PC-9 (cell line): ENCODE results near the gene SLX9. TPM values are rescaled to one million over a fixed set of nuclear protein-coding genes. Genes with fewer than 3 reads are reported as not detected.

Source experiments
- BruUV-seq: library from RNA; stranded (reverse); fragments of 400-500 nt; replicated peaks from 2 replicates; lab custom pipeline; 2021; lab: Mats Ljungman, UMichigan
- CTCF ChIA-PET: fragments of 300-600 bp; sonication (Branson Sonifier 250); formaldehyde crosslinking; loops from one replicate; lab custom pipeline; 2022; ENCODE audit warnings: antibody characterized with exemption; lab: Charles Lee
- POLR2A ChIA-PET: fragments of 300-600 bp; sonication (Branson Sonifier 250); formaldehyde crosslinking; loops from one replicate; lab custom pipeline; 2022; ENCODE audit warnings: antibody characterized with exemption; ENCODE audit not compliant: unreplicated experiment; lab: Charles Lee
- DNase-seq, 2 experiments: peaks; one replicate each; pipeline versions ENCODE4 v3.0.0 to v3.0.0-alpha.2; 2015 to 2022; ENCODE audit warnings: mixed read lengths in 1 of 2
- H2AFZ ChIP-seq: fragments of 200-600 bp; sonication (generic); 2 replicates; pipeline ENCODE4 v1.8.1; 2017; ENCODE audit warnings: antibody characterized with exemption
- H3F3A ChIP-seq: fragments of 200-600 bp; sonication (generic); 2 replicates; pipeline ENCODE4 v1.8.1; 2017; ENCODE audit warnings: antibody characterized with exemption, mild to moderate bottlenecking, low read depth; ENCODE audit not compliant: insufficient read depth
- H3K27ac ChIP-seq: fragments of 200-600 bp; sonication (generic); 2 replicates; pipeline ENCODE4 v1.6.1; 2016; ENCODE audit warnings: mixed run types
- H3K27me3 ChIP-seq: fragments of 200-600 bp; sonication (generic); 2 replicates; pipeline ENCODE4 v1.6.1; 2016; ENCODE audit warnings: low read depth, mixed run types; ENCODE audit not compliant: insufficient read depth
- H3K36me3 ChIP-seq: fragments of 200-600 bp; sonication (generic); 2 replicates; pipeline ENCODE4 v1.6.1; 2016; ENCODE audit warnings: low read depth, mixed run types
- H3K4me1 ChIP-seq: fragments of 200-600 bp; sonication (generic); replicated peaks from 2 replicates; pipeline ENCODE4 v1.6.1; 2016; ENCODE audit warnings: mixed run types; ENCODE audit not compliant: insufficient read depth
- H3K4me2 ChIP-seq: fragments of 200-600 bp; sonication (generic); 2 replicates; pipeline ENCODE4 v1.6.1; 2017; ENCODE audit warnings: mixed run types
- H3K4me3 ChIP-seq: fragments of 200-600 bp; sonication (generic); 2 replicates; pipeline ENCODE4 v1.6.1; 2016; ENCODE audit warnings: mixed run types
- H3K79me2 ChIP-seq: fragments of 200-600 bp; sonication (generic); 2 replicates; pipeline ENCODE4 v1.6.1; 2017; ENCODE audit warnings: low read depth, mixed run types
- H3K9me2 ChIP-seq: fragments of 200-600 bp; sonication (generic); 2 replicates; pipeline ENCODE4 v1.8.1; 2017; ENCODE audit warnings: mild to moderate bottlenecking; ENCODE audit not compliant: insufficient read depth
- H3K9me3 ChIP-seq: fragments of 200-600 bp; sonication (generic); 2 replicates; pipeline ENCODE4 v1.8.1; 2016; ENCODE audit warnings: low read depth; ENCODE audit not compliant: insufficient read depth
- H4K20me1 ChIP-seq: fragments of 200-600 bp; sonication (generic); 2 replicates; pipeline ENCODE4 v1.8.1; 2017; ENCODE audit not compliant: insufficient read depth
- EZH2 ChIP-seq: fragments of 200-600 bp; sonication (generic); IDR thresholded peaks from 2 replicates; pipeline ENCODE4 v1.8.0; 2017; ENCODE audit warnings: antibody characterized with exemption, low read depth
- intact Hi-C: fragments of 100-400 bp; cut with micrococcal nuclease; formaldehyde crosslinking; loops from one replicate; pipeline ENCODE4 v1.10.0; 2022; ENCODE audit not compliant: unreplicated experiment
- total RNA-seq: library from RNA; stranded (reverse); gene quantifications from 2 replicates; pipeline ENCODE4 v1.2.3, GENCODE V29; 2021
- TF ChIP-seq, protein P1 (sequence below): fragments of 200-600 bp; sonication (generic); conservative IDR thresholded peaks from 2 replicates; pipeline ENCODE4 v1.6.1; 2017; ENCODE audit warnings: mixed run types, antibody characterized with exemption, mild to moderate bottlenecking, moderate library complexity

The SLX9 gene
- total RNA-seq, 1 experiment from 2014 or later = 22.8 TPM

DNA sequence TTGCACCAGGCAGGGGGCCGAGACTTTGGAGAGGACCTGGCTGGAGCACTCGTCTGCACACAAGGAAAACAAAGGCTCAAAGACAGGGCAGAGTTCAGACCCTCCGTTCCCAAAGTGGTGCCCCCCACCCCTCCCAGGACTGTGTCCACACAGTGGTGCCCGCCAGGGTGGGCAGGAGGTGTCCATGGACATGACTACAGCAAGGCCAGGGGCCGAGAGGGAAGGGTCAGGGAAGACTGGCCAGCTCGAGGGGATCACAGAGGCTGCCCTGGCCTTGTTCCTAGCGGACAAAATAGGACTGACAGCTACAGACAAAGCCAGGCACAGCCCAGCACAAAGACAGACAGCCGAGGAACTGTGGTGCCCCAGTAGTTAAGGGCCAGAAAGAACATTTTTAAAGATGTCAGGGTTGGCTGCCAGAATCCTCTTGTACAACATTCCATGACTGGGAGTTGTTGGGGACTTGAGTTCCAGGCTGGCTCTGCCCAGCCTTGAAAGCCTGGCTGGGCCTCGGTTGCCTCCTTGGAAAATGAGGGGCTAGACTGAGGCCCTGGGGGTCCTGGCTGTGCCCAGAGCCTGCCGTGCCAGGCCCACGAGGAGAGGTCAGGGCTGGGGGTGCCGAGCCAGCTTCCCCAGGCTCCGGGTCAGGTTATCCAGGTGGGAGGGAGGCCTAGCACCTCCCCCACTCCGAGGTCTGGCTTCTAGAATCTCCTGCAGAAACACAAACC, 63.7 kb downstream of the SLX9 start:
- CTCF ChIA-PET = no interaction called here
- Histone ChIP-seq H3K4me1 (0 out of 2 replicates have a peak, but pooled peaks cover 3% of the 10 kb centered on the region), H3K4me3 (no peak overlapping the region), H3K9me2 (no peaks in the 10 kb centered on the region), H2AFZ (no peak overlapping the region), H3K27me3 (no peaks in the 10 kb centered on the region), H3K36me3 (no peaks in the 10 kb centered on the region), H3K4me2 (no peak overlapping the region), H3K27ac (no peak overlapping the region), H3F3A (no peaks in the 10 kb centered on the region), H3K79me2 (no peaks in the 10 kb centered on the region), H3K9me3 (no peaks in the 10 kb centered on the region), H4K20me1 (no peaks in the 10 kb centered on the region)
- no peak for TF ChIP-seq EZH2
- TF ChIP-seq, protein P1, sequence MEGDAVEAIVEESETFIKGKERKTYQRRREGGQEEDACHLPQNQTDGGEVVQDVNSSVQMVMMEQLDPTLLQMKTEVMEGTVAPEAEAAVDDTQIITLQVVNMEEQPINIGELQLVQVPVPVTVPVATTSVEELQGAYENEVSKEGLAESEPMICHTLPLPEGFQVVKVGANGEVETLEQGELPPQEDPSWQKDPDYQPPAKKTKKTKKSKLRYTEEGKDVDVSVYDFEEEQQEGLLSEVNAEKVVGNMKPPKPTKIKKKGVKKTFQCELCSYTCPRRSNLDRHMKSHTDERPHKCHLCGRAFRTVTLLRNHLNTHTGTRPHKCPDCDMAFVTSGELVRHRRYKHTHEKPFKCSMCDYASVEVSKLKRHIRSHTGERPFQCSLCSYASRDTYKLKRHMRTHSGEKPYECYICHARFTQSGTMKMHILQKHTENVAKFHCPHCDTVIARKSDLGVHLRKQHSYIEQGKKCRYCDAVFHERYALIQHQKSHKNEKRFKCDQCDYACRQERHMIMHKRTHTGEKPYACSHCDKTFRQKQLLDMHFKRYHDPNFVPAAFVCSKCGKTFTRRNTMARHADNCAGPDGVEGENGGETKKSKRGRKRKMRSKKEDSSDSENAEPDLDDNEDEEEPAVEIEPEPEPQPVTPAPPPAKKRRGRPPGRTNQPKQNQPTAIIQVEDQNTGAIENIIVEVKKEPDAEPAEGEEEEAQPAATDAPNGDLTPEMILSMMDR = no peak
- no peak for DNase-seq
- intact Hi-C loops = no loop called here
- BruUV-seq = no TSS peak
- POLR2A ChIA-PET = no interaction called here

DNA sequence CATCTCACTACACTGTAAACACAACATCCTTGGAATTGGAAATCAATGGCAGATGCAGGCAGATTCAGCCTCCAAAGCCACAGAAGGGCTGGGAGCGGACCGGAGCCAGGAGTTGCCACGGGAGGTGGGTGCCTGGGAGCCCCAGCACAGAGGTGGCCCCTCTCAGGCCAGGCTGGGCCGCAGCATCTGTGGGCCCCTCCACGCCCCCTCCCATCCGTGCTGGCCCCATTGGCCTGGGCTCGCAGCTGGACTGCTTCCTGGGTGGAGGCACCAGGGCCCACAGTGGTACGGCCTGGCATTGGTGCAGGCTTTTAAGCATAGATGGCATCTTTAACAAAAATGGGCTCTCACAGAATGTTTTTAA, 64.2 kb downstream of the SLX9 start:
- Histone ChIP-seq H2AFZ (no peak overlapping the region), H3F3A (no peaks in the 10 kb centered on the region), H3K9me3 (no peaks in the 10 kb centered on the region), H4K20me1 (no peaks in the 10 kb centered on the region), H3K27ac (no peak overlapping the region), H3K36me3 (no peaks in the 10 kb centered on the region), H3K79me2 (no peaks in the 10 kb centered on the region), H3K9me2 (no peaks in the 10 kb centered on the region), H3K4me1 (0 out of 2 replicates have a peak, but pooled peaks cover 3% of the 10 kb centered on the region), H3K4me2 (no peak overlapping the region), H3K27me3 (no peaks in the 10 kb centered on the region), H3K4me3 (no peak overlapping the region)
- intact Hi-C loops = no loop called here
- no TSS peak for BruUV-seq
- no peak for DNase-seq
- ChIA-PET CTCF (no interaction called here), POLR2A (no interaction called here)
- TF ChIP-seq, protein P1 = no peak
- TF ChIP-seq EZH2 = no peak

DNA sequence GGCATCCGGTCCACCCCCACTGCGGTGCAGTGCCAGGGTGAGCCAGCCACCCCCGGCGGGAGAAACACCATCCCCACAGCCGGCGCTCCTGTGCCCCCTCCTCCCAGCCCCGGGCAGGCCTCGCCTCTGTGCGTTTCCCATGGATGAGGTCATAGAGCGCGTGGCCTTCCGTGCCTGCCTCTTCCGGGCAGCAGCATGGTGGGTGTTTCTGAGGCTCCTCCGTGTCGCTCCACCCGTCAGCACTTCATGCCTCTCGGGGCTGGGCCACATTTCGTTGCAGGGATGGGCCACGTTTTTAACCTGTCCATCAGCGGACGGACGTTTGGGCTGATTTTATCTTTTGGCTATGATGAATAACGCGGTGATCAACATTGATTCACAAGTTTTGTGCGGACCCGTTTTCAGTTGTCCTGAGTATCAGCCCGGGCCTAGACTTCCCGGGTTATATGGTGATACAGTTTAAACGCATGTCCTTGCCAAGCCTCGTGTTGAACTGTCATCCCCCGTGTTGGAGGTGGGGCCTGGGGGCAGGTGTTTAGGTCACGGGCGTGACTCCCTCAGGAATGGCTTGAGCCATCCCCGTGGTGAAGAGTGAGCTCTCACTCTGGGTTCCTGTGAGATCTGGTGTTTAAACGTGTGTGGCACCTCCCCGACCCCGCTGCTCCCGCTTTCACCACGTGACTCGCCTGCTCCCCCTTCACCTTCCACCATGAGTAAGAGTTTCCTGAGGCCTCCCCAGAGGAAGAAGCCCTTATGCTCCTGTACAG, 64.8 kb downstream of the SLX9 start:
- BruUV-seq = no TSS peak
- Histone ChIP-seq H3K9me3 (no peaks in the 10 kb centered on the region), H3K4me1 (peaks cover 4% of the 10 kb centered on the region; the same call in 1 of the 2 replicates), H3K4me2 (no peak overlapping the region), H3K27me3 (no peaks in the 10 kb centered on the region), H3K36me3 (no peaks in the 10 kb centered on the region), H3K9me2 (no peaks in the 10 kb centered on the region), H3K79me2 (no peaks in the 10 kb centered on the region), H2AFZ (no peak overlapping the region), H4K20me1 (no peaks in the 10 kb centered on the region), H3K4me3 (no peak overlapping the region), H3F3A (no peaks in the 10 kb centered on the region), H3K27ac (no peak overlapping the region)
- DNase-seq = no peak
- intact Hi-C loops = no loop called here
- CTCF ChIA-PET = no interaction called here
- POLR2A ChIA-PET = interaction anchor here (0.7 kb wide), 1 partner anchor 42 kb away, joined by 4 read pairs; no protein-coding TSS in a partner anchor
- TF ChIP-seq EZH2 = no peak
- TF ChIP-seq, protein P1 = no peak
